Activated naive CD4-positive, alpha-beta T cell treated with anti-CD3 and anti-CD28 coated beads, Interleukin-2, amount 10 ng/mL, durations not matched to agents 7 days and 5 days (primary cell): ENCODE measurements around the gene PPARGC1A.

ENCODE experiments used
- CTCF ChIA-PET: fragments of 350-600 bp; sonication (Branson Sonifier 250); formaldehyde crosslinking; loops from one replicate; lab custom pipeline; 2021; ENCODE audit warnings: antibody characterized with exemption; lab: Charles Lee
- DNase-seq: peaks from one replicate; pipeline ENCODE4 v3.0.0-alpha.2; 2020
- H3K27ac Mint-ChIP-seq: one replicate; pipeline ENCODE4 v1.8.0; 2021; ENCODE audit warnings: mild to moderate bottlenecking, moderate library complexity, mixed read lengths
- H3K27me3 Mint-ChIP-seq: one replicate; pipeline ENCODE4 v1.8.0; 2021; ENCODE audit warnings: mild to moderate bottlenecking, mixed read lengths
- H3K36me3 Mint-ChIP-seq: one replicate; pipeline ENCODE4 v1.8.0; 2021; ENCODE audit warnings: mixed read lengths
- H3K4me1 Mint-ChIP-seq: one replicate; pipeline ENCODE4 v1.8.0; 2021; ENCODE audit warnings: mixed read lengths
- H3K4me3 Mint-ChIP-seq: one replicate; pipeline ENCODE4 v1.8.0; 2021; ENCODE audit warnings: mild to moderate bottlenecking, moderate library complexity, mixed read lengths
- H3K9me3 Mint-ChIP-seq: one replicate; pipeline ENCODE4 v1.8.0; 2021; ENCODE audit warnings: mixed read lengths

The PPARGC1A gene, protein sequence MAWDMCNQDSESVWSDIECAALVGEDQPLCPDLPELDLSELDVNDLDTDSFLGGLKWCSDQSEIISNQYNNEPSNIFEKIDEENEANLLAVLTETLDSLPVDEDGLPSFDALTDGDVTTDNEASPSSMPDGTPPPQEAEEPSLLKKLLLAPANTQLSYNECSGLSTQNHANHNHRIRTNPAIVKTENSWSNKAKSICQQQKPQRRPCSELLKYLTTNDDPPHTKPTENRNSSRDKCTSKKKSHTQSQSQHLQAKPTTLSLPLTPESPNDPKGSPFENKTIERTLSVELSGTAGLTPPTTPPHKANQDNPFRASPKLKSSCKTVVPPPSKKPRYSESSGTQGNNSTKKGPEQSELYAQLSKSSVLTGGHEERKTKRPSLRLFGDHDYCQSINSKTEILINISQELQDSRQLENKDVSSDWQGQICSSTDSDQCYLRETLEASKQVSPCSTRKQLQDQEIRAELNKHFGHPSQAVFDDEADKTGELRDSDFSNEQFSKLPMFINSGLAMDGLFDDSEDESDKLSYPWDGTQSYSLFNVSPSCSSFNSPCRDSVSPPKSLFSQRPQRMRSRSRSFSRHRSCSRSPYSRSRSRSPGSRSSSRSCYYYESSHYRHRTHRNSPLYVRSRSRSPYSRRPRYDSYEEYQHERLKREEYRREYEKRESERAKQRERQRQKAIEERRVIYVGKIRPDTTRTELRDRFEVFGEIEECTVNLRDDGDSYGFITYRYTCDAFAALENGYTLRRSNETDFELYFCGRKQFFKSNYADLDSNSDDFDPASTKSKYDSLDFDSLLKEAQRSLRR

GRCh38 chr4:23889814-23890341 lies at the start of gene PPARGC1A:
Gene PPARGC1A (minus strand): TSS chr4:23890047. CDS start chr4:23889957, 90 bp downstream.
- no peaks in the 10 kb centered on the region for H3K36me3 Mint-ChIP-seq
- no peak within 1 kb of the TSS for H3K27ac Mint-ChIP-seq
- CTCF ChIA-PET: no interaction called here
- DNase-seq: no peak
- peaks cover 17% of the 10 kb centered on the region for H3K27me3 Mint-ChIP-seq
- no peaks in the 10 kb centered on the region for H3K9me3 Mint-ChIP-seq
- H3K4me3 Mint-ChIP-seq: no peak within 1 kb of the TSS
- no peaks in the 10 kb centered on the region for H3K4me1 Mint-ChIP-seq

DNA sequence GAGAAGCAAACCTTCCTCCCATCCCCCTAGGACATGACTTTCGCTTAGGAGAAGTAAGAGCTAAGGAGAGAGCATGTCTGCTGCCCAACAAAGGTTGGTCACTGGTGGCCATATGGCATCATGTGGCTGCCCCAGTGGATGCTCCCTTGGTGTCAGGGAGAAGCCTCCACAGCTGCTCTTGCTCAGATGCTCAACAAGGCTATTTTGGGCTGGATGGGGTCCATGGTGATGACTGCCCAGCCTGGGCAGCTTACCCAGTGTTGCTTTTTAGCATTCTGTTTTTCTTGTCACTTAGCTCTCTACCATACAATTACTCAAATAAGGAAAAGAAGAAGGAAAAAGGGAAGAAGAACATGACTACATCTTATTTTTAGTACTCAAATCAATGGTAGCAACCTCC lies 48.9 kb upstream of the PPARGC1A start:
- Mint-ChIP-seq H3K4me1 (no peaks in the 10 kb centered on the region), H3K36me3 (no peaks in the 10 kb centered on the region), H3K27ac (no peak overlapping the region), H3K27me3 (no peaks in the 10 kb centered on the region), H3K4me3 (no peak overlapping the region), H3K9me3 (no peaks in the 10 kb centered on the region)
- no peak for DNase-seq
- CTCF ChIA-PET: no interaction called here

- no peaks in the 10 kb centered on the region for H3K36me3 Mint-ChIP-seq
- H3K4me1 Mint-ChIP-seq: no peaks in the 10 kb centered on the region
- no peak for DNase-seq
Measured at GRCh38 chr4:23937173-23937572, 47.3 kb upstream of the PPARGC1A start.

GRCh38 chr4:23934915-23935314 lies 45.1 kb upstream of the PPARGC1A start:
- Mint-ChIP-seq H3K36me3 (no peaks in the 10 kb centered on the region), H3K27me3 (no peaks in the 10 kb centered on the region), H3K27ac (no peak overlapping the region), H3K4me3 (no peak overlapping the region), H3K4me1 (no peaks in the 10 kb centered on the region), H3K9me3 (no peaks in the 10 kb centered on the region)
- CTCF ChIA-PET: no interaction called here
- DNase-seq: no peak

More at GRCh38 chr4:23937173-23937572, 47.3 kb upstream of the PPARGC1A start:
- Mint-ChIP-seq H3K27me3 (no peaks in the 10 kb centered on the region), H3K27ac (no peak overlapping the region), H3K9me3 (no peaks in the 10 kb centered on the region), H3K4me3 (no peak overlapping the region)
- CTCF ChIA-PET: no interaction called here

- H3K4me3 Mint-ChIP-seq: no peak overlapping the region
- no peaks in the 10 kb centered on the region for H3K4me1 Mint-ChIP-seq
- H3K9me3 Mint-ChIP-seq: no peaks in the 10 kb centered on the region
- H3K27me3 Mint-ChIP-seq: no peaks in the 10 kb centered on the region
- no peak for DNase-seq
- H3K36me3 Mint-ChIP-seq: no peaks in the 10 kb centered on the region
- H3K27ac Mint-ChIP-seq: no peak overlapping the region
- CTCF ChIA-PET: no interaction called here
Measured at GRCh38 chr4:23934223-23934622, 44.4 kb upstream of the PPARGC1A start.

DNA sequence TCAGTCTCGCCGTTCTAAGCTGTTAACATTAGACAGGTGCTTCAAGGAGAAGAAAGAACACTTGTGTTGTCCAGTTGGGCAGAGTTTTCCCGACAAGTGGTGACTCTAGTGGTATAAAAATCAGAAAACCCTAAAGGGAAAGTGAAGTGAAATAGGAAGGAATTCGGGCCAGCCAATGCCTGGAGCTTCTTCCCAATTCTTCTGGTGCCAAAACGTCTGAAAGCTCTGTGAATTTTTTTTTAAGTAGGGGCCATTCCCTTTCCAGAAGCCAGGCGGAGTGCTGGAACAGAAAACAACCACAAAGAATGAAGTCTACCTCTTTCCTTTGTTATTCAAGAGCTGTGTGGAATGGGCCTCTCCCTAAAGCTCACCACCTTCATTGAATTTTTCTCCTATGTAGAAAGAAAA lies 43.1 kb upstream of the PPARGC1A start:
- H3K27me3 Mint-ChIP-seq: no peaks in the 10 kb centered on the region
- H3K4me3 Mint-ChIP-seq: no peak overlapping the region
- H3K36me3 Mint-ChIP-seq: no peaks in the 10 kb centered on the region
- no peak for DNase-seq
- H3K9me3 Mint-ChIP-seq: no peaks in the 10 kb centered on the region
- H3K4me1 Mint-ChIP-seq: no peaks in the 10 kb centered on the region
- H3K27ac Mint-ChIP-seq: no peak overlapping the region
- CTCF ChIA-PET: no interaction called here

- CTCF ChIA-PET: no interaction called here
- Mint-ChIP-seq H3K27ac (no peak overlapping the region), H3K4me1 (no peaks in the 10 kb centered on the region), H3K4me3 (no peak overlapping the region), H3K36me3 (no peaks in the 10 kb centered on the region), H3K9me3 (no peaks in the 10 kb centered on the region), H3K27me3 (no peaks in the 10 kb centered on the region)
- no peak for DNase-seq
Measured at GRCh38 chr4:23932186-23932585, 42.3 kb upstream of the PPARGC1A start.

DNA sequence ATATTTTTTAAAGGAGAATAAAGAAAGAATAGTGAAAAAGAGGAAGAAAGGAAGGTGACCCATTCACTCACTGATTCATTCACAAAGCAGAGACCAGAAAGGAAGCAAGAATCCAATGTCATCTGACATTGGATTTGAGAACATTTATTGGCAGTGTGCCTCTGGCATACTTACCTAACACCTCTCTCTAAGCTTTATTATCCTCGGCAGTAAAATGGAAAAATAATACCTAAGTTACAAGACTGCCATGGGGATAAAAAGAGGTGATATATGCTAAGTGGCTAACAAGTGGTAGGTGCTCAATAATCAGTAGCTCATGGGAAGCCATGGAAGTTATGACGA lies 41.6 kb upstream of the PPARGC1A start:
- CTCF ChIA-PET: no interaction called here
- H3K9me3 Mint-ChIP-seq: no peaks in the 10 kb centered on the region

GRCh38 chr4:23930750-23931488 lies 41.1 kb upstream of the PPARGC1A start:
- CTCF ChIA-PET: no interaction called here
- DNase-seq: no peak
- Mint-ChIP-seq H3K4me3 (no peak overlapping the region), H3K36me3 (no peaks in the 10 kb centered on the region), H3K27me3 (no peaks in the 10 kb centered on the region), H3K4me1 (no peaks in the 10 kb centered on the region), H3K27ac (no peak overlapping the region), H3K9me3 (no peaks in the 10 kb centered on the region)

More for the DNA sequence above, 41.6 kb upstream of the PPARGC1A start:
- H3K4me1 Mint-ChIP-seq: no peaks in the 10 kb centered on the region
- no peaks in the 10 kb centered on the region for H3K27me3 Mint-ChIP-seq
- H3K4me3 Mint-ChIP-seq: no peak overlapping the region
- no peak for DNase-seq
- H3K27ac Mint-ChIP-seq: no peak overlapping the region
- no peaks in the 10 kb centered on the region for H3K36me3 Mint-ChIP-seq

DNA sequence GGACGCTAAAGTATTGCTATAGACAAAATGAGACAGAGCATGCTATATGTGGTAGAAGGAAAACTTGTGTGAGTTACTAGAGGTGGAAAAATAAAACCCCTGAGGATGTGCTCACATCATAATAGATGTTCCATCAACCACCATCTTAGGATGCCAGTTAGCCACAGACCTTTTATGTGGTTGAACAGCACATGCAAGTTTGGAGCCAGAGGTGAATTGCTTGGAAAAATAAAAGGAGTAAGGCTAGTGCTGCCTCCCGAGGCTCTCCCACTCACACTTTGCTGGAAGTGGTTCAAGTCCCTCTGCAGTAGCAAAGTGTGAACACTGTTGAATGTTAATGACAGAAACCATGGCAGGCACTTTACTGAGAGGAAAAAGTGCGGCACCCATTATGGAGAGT lies 39.4 kb upstream of the PPARGC1A start:
- CTCF ChIA-PET: no interaction called here
- H3K27me3 Mint-ChIP-seq: no peaks in the 10 kb centered on the region
- no peaks in the 10 kb centered on the region for H3K9me3 Mint-ChIP-seq
- no peaks in the 10 kb centered on the region for H3K36me3 Mint-ChIP-seq
- no peak overlapping the region for H3K4me3 Mint-ChIP-seq
- no peaks in the 10 kb centered on the region for H3K4me1 Mint-ChIP-seq
- DNase-seq: no peak
- no peak overlapping the region for H3K27ac Mint-ChIP-seq

DNA sequence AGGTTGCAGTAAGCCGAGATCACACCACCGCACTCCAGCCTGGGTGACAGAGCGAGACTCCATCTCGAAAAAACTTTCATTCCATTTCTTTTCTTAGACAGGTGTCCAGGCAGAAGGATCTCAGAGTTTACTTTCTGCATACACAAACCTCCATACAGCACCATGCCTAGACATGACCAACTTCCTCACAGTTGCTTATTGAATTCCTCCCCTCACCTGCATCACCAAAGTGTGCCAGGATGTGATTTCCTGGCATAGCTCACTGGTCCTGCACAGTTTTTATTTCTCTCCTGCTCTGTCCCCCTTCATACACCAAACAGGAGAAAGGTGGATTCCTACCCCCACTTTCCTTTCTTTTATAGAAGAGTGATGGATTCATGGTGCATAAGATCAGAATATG lies 34.7 kb upstream of the PPARGC1A start:
- DNase-seq: no peak
- Mint-ChIP-seq H3K27ac (no peak overlapping the region), H3K36me3 (no peaks in the 10 kb centered on the region), H3K27me3 (no peaks in the 10 kb centered on the region), H3K9me3 (no peaks in the 10 kb centered on the region), H3K4me1 (no peaks in the 10 kb centered on the region), H3K4me3 (no peak overlapping the region)
- CTCF ChIA-PET: no interaction called here

GRCh38 chr4:23923840-23924239 lies 34.0 kb upstream of the PPARGC1A start:
- H3K4me1 Mint-ChIP-seq: no peaks in the 10 kb centered on the region
- DNase-seq: no peak
- no peak overlapping the region for H3K4me3 Mint-ChIP-seq
- CTCF ChIA-PET: no interaction called here
- H3K27me3 Mint-ChIP-seq: no peaks in the 10 kb centered on the region
- H3K9me3 Mint-ChIP-seq: no peaks in the 10 kb centered on the region
- H3K36me3 Mint-ChIP-seq: no peaks in the 10 kb centered on the region
- no peak overlapping the region for H3K27ac Mint-ChIP-seq

DNA sequence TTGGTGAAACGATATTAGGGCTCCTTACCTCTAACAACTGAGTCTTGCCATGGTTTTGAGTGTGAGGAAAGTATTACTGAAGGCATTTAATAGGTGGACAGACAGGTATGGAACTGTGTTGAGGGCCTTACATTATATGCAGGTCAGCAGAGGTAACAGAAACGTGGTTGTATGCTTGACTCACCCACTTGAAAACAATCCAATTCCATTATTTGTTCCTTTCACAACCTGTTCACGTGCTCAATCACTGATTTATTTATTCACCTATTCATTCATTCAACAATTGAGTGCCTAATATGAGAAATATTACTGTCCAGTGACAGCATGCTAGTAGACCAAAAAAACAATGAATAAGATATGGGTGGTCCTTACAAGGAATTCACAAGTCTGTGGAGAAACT lies 33.3 kb upstream of the PPARGC1A start:
- no peak overlapping the region for H3K4me3 Mint-ChIP-seq
- CTCF ChIA-PET: no interaction called here

DNA sequence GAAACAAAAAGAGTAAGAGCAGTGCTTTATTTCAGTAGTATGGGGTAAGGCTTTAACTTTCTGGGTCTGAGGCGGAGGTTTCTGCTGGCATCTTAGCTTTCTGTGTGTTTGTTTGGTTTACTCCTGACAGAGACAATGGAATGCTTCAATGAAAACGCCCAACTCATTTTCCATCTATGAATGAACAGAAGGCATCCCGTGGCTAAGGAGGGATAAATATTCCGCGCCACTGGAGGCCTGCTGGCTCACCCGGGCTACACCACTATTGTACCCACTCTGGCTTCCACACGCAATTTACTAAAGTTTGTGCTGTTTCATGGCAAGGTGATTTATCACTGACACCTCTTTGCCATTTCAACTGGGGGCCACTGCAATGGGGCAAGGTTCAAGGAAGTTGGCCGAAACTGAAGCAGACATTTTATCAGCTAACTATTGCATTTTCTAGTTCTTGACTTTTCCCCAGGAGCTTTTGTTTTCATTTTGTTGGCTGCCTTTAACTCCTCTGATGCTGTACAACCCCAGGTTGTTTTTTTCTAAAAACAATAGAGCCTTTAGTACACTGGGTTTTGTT lies 32.8 kb upstream of the PPARGC1A start:
- no peak for DNase-seq
- Mint-ChIP-seq H3K4me3 (no peak overlapping the region), H3K4me1 (no peaks in the 10 kb centered on the region), H3K9me3 (no peaks in the 10 kb centered on the region), H3K36me3 (no peaks in the 10 kb centered on the region), H3K27me3 (no peaks in the 10 kb centered on the region), H3K27ac (no peak overlapping the region)
- CTCF ChIA-PET: interaction anchor here (0.7 kb wide), 1 partner anchor 1835 kb away, joined by 3 read pairs; no protein-coding TSS in a partner anchor

More for the DNA sequence above, 33.3 kb upstream of the PPARGC1A start:
- H3K9me3 Mint-ChIP-seq: no peaks in the 10 kb centered on the region
- no peaks in the 10 kb centered on the region for H3K36me3 Mint-ChIP-seq
- no peak overlapping the region for H3K27ac Mint-ChIP-seq
- H3K4me1 Mint-ChIP-seq: no peaks in the 10 kb centered on the region
- H3K27me3 Mint-ChIP-seq: no peaks in the 10 kb centered on the region
- no peak for DNase-seq
